ENCODE data around the gene PCBP1.
"Not testable (repeated sequence)": the region's sequence is repeated elsewhere in the genome, so short reads cannot be mapped to it uniquely, and the experiment has no call there.

Gene PCBP1

DNA sequence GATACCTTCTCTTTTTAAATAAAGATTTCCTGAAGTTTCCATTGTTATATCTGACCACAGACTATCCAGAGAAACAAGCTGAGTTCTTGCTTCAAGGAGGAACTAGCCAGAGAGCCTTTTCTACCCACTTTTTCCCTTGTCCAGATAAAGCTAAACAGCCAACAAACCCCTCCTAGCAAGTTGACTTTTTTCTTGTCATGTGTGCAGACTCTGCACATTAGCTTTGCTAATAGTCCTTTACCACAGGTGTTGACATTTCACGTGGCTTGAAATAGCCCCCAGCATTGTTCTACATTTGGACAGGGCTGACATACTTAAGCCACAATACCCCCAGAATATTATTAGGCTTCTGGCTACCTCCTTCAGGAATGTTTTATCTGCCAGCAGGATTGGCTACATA, 40.7 kb downstream of the PCBP1 start:
- DNase-seq, result no peak

DNA sequence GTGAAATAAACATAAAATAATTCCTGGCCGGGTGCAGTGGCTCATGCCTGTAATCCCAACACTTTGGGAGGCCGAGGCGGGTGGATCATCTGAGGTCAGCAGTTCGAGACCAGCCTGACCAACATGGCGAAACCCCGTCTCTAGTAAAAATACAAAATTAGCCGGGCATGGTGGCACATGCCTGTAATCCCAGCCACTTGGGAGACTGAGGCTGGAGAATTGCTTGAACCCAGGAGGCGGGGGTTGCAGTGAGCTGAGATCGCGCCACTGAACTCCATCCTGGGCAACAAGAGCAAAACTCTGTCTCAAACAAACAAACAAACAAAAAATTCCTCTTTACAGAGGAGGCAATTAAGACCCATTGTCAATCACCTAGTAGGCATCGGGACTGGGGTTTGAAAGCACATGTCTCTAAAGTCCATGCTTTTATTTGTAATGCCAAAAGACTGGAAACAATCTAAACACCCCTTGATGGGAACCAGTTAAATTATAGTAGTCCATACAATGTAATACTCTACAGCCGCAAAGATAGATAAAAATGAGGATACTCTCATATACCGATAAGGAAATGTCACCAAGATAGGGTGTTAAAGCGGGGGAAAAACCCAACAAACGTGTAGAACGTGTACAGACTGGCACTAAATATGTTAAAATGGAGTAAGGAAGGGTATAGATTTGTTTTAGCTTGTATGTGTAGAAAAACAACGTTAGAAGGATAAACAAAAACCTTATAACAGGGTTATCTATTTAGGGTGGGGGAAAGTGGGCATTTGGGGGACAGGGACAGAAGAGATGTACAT, 44.3 kb downstream of the PCBP1 start:
- peak; percentile 56 for DNase-seq

DNA sequence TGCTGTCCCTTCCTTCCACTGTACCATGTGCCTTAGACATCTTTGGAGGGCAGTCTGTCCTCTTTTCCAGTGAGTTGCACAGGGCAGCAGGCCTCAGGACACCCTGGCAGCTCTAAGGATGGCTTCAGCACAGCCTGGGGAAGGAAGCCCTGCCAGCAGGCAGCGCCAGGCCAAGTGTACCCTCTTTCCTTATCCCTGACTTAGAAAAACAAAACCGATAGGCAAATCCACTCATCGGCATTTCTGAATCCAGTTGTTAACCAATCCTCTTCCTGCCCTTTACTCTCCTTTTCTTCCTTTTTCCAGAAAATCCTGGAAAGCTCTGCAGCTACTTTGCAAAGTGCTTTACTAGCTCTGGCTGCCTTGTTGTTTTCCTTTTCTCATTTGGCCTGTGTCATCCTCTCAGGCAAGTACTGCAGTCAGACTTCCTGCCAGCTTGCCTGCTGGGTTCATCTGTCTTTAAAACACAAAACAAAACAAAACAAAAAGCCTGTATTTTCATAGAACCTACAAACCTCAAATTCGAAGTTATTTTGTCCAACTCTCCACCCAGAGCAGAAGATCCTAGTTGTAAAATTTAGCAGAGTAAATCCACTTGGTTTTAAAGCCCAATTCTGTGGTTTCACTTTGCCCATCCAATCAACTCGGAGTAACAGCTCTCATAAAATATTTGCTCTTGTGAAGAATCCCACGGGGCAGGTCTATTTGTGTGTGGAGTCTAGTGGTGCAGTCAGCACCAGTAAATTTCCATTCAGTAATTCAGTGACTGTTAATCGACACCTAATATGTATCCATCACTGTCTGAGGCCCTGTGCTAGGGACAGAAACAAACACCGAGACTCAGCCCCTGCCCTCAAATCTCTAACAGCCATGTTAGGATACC, 45.2 kb downstream of the PCBP1 start:
- DNase-seq, result peak; percentile 70

DNA sequence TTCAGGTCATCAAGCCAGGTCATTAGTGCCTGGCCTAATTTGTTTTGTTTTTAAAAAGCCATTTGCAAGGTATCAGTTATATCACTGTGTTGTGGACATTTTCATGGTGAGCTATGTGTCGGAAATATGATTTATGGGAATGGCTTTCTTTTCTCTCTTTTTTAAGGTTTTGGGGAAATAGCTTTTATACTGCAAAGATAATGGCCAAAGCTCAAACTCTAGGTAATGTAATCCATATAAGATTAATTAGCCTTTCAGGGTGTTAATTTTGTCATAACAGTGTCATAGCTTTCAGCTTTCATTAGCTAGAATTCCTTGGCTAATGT, 45.8 kb downstream of the PCBP1 start:
- no peak for DNase-seq

DNA sequence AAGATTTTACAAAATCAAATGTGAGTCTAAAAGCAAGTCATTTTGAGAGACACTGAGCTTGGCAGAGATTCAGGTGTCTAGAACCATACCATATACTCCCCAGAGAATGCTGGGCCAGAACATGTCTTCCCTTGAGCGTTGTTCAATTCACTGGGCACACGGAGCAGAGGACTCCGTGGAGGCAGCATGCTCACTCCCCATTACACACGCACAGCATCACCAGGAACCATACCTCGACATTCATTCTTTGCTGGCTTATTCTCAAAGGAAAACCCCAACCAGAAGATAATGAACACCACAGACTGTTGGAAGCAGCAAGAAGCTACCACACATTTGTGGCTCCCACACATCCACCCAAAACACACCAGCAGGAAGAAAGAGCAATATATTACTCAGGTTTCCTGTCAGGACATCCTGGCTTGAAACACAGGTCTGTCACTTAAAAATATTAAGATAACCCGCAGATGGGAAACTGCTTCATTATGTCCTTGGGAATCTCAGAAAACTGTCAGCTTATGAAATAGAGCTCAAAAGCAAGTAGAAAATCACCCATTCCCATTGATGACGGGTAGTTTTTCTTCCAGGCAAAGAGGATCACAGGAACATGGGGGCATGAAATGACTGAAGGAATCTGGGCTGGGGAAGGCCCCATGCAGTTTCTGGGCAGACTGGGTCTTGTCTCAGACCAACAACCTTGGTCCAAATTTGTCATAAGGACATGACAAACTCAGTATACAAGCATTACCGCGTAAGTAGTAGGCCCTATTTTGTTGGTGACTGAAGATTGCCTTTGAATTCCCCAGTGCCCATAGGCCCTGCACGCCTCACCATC, 46.4 kb downstream of the PCBP1 start:
- peak; percentile 65 for DNase-seq

DNA sequence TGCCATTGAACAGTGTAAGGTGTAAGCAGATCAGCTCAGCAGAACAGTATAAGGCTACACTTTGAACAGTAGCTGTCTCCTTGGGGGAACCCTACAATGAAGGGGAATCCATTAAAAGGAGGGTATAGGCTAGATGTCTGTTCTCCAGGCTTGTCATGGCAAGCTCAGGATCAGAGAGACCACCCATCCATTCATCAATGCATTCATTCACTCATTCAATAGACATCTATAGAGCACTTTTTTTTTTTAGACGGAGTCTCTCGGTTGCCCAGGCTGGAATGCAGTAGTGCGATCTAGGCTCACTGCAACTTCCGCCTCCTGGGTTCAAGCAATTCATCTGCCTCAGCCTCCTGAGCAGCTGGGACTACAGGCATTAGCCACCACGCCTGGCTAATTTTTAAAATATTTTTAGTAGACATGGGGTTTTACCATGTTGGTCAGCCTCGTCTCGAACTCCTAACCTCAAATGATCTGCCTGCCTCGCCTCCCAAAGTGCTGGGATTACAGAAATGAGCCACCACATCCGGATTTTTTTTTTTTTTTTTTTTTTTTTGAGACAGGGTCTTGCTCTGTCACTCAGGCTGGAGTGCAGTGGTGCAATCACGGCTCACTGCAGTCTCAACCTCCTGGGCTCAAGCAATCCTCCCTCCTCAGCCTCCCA, 47.2 kb downstream of the PCBP1 start:
- not testable (repeated sequence) for DNase-seq

Measured in CD4-positive, alpha-beta T cell treated with Interleukin-12 subunit alpha and Interleukin-12 subunit beta, for 1 hour (primary cell).